ENCODE data around the gene HOTAIR.

Gene HOTAIR

GRCh38 chr12:54010053-54010971 lies 35.6 kb upstream of the HOTAIR start:
- TF ChIP-seq, protein P1, sequence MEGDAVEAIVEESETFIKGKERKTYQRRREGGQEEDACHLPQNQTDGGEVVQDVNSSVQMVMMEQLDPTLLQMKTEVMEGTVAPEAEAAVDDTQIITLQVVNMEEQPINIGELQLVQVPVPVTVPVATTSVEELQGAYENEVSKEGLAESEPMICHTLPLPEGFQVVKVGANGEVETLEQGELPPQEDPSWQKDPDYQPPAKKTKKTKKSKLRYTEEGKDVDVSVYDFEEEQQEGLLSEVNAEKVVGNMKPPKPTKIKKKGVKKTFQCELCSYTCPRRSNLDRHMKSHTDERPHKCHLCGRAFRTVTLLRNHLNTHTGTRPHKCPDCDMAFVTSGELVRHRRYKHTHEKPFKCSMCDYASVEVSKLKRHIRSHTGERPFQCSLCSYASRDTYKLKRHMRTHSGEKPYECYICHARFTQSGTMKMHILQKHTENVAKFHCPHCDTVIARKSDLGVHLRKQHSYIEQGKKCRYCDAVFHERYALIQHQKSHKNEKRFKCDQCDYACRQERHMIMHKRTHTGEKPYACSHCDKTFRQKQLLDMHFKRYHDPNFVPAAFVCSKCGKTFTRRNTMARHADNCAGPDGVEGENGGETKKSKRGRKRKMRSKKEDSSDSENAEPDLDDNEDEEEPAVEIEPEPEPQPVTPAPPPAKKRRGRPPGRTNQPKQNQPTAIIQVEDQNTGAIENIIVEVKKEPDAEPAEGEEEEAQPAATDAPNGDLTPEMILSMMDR (conservative IDR thresholded peaks at IDR 0.05) = no peak
- TF ChIP-seq ZFX (IDR thresholded peaks at IDR 0.05) = no peak
- peak overlapping the region; percentile 15; the same call in 1 of the 2 replicates for H3K27ac ChIP-seq

- TF ChIP-seq ZFX (IDR thresholded peaks at IDR 0.05) = no peak
- TF ChIP-seq, protein P1 (conservative IDR thresholded peaks at IDR 0.05) = peak; percentile 16; the same call in 1 of the 2 replicates
- H3K27ac ChIP-seq = peak overlapping the region; percentile 49
Observed at GRCh38 chr12:54009171-54010052, 34.7 kb upstream of the HOTAIR start.

DNA sequence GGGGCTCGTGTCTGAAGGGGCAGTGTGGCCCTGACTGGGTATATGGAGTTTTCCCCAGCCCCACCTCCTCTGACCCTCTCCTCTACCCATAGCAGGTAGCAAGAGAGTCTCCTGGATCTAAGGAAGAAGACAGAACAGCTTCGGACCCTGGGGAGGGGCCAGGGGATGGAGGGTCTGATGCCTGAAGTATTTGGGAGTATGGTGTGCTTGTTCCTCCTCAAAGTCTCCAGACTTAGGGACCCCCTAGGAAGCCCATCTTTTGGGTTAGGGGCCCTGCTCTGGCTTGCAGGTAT lies 33.5 kb upstream of the HOTAIR start:
- H3K27ac ChIP-seq = no peak overlapping the region

GRCh38 chr12:54007538-54008259 lies 32.9 kb upstream of the HOTAIR start:
- TF ChIP-seq, protein P1 (conservative IDR thresholded peaks at IDR 0.05) = no peak
- TF ChIP-seq ZFX (IDR thresholded peaks at IDR 0.05) = no peak
- H3K27ac ChIP-seq = no peak overlapping the region

More for the DNA sequence above, 33.5 kb upstream of the HOTAIR start:
- no peak for TF ChIP-seq ZFX (IDR thresholded peaks at IDR 0.05)
- TF ChIP-seq, protein P1 (conservative IDR thresholded peaks at IDR 0.05) = no peak

DNA sequence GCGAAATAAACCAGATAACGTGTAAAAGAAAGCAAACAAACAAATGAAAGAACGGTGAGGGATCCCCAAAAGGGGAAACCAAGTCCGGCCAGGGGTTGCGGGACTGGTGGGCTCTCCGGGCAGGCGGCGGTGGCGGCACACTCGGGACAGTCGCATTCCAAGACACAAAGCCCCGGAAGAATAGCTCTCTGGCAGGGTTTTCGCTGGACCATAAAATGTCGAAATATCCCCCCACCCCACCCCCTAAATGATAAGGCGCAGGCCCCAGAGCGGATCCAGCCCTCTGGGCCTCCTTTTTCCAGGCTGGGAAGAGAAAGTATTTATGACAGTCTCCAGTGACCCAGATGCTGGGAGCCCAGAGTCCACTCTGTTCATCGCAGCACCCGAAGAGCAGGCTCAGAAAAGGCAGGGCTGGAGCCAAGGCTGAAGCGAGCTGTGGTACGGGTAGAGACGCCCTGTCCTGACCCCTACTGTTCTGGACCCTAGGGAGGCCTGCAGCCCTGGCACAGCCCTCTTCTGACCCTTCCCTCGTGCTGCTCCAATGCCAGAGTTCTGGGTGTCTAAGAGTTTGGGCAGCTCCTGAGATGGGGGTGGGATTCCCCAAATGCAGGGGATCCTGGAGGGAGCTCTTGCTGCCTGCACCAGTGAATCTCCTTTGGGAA lies 31.9 kb upstream of the HOTAIR start:
- no peak overlapping the region for H3K27ac ChIP-seq
- TF ChIP-seq ZFX (IDR thresholded peaks at IDR 0.05) = no peak
- TF ChIP-seq, protein P1 (conservative IDR thresholded peaks at IDR 0.05) = no peak

DNA sequence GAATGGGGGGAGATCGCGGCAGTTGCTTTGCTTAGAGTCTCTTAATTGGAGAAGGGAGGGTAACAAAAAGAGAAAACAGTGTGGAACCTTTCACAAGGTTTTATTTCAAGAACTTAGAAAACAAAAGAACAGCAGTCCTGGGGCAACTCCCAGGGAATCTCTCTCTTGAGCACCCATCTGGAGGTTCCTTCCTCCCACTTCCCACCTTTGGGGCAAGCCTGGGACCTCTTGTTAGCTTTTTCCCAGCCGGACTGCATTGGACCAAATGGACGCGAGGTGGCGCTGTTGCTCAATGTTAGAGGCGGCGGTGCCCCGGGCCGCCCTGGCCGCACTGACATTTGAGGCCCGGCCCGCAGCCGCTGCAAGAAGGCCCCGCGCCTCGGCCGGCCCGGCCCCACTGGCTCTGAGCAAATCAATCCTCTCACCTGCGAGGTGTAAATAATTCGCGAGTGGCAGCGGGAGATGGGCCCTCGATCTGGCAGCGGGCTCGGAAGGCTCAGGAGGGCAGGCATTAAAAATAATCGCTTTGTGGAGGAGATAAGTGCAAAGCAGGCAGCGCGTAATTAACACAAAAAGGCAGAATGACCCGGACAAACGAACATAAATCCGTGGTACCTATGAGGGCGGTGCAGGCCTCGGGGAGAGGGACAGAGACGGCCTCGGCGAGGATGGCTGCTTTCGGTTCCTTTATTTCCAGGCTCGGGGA lies 31.3 kb upstream of the HOTAIR start:
- no peak overlapping the region for H3K27ac ChIP-seq
- TF ChIP-seq ZFX (IDR thresholded peaks at IDR 0.05) = no peak; the same call in 1 of the 2 replicates
- TF ChIP-seq, protein P1 (conservative IDR thresholded peaks at IDR 0.05) = peak; percentile 94
